WI38 (cell line): Measurements from ENCODE around the gene FBXO31.

Experiments used
- H3K4me3 ChIP-seq: 2 replicates; pipeline ENCODE4 v1.5.1; 2011; ENCODE audit warnings: low read depth, mild to moderate bottlenecking, control low read depth, low read length
- TF ChIP-seq, protein P1 (sequence below): IDR thresholded peaks from 2 replicates; pipeline ENCODE4 v1.5.1; 2012; ENCODE audit warnings: low read depth, mild to moderate bottlenecking, control low read depth, low read length

The FBXO31 gene

GRCh38 chr16:87314990-87315420 lies 68.6 kb downstream of the FBXO31 start:
- no peak overlapping the region for H3K4me3 ChIP-seq
- TF ChIP-seq, protein P1, sequence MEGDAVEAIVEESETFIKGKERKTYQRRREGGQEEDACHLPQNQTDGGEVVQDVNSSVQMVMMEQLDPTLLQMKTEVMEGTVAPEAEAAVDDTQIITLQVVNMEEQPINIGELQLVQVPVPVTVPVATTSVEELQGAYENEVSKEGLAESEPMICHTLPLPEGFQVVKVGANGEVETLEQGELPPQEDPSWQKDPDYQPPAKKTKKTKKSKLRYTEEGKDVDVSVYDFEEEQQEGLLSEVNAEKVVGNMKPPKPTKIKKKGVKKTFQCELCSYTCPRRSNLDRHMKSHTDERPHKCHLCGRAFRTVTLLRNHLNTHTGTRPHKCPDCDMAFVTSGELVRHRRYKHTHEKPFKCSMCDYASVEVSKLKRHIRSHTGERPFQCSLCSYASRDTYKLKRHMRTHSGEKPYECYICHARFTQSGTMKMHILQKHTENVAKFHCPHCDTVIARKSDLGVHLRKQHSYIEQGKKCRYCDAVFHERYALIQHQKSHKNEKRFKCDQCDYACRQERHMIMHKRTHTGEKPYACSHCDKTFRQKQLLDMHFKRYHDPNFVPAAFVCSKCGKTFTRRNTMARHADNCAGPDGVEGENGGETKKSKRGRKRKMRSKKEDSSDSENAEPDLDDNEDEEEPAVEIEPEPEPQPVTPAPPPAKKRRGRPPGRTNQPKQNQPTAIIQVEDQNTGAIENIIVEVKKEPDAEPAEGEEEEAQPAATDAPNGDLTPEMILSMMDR, result no peak

DNA sequence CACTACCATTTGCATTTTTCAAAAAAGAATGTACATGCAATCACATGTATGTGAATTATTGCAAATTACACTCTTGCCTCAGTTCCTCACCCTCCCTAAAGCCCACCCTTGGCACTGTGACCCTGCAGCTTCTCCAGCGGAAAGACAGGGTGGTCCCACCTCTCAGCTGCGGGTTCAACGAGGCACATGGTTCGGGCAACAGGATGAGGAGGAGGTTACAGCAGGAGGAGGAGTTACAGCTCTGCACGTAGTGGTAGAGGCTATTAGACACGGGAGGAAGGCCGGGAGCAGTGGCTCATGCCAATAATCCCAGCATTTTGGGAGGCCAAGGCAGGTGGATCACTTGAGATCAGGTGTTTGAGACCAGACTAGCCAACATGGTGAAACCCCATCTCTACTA lies 71.6 kb downstream of the FBXO31 start:
- no peak overlapping the region for H3K4me3 ChIP-seq
- TF ChIP-seq, protein P1, result no peak

DNA sequence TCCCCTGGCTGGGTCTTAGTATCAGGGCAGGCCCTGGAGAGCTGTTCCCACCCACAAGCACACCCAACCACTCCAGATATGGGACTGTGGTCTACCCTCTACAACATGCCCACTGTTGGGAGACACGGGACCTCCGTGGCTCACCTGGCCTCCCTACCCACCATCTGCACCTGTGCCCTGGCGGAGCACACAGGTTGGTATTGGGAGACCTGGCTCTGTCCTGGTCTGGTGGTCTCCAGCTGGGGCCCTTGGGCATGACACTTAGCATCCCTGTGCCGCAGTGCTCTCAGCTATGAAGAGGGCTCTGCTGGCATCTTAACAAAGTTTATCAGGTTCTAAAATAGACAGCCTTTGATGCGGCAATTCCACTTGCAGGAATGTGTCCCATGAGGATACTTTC lies 72.2 kb downstream of the FBXO31 start:
- H3K4me3 ChIP-seq, result no peak overlapping the region
- TF ChIP-seq, protein P1, result no peak

DNA sequence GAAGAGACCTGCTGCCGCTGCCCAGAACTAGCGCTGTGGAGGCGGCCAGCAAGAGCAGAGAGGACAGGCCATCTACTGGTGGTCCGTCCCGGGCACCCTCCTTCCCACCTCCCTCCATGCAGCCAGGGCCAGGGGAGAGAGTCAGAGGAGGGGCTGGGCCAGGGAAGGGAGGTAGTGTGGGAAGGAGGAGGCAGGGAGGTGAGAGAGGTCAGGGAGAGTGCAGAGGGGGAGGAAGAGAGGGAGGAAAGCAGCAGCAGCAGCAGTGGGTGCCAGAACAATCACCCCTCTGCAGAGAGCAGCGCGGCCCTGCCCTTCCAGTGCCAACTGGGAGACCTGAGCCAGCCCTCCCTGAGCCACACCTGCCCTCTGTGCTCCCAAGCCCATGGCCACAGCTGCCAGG lies 73.0 kb downstream of the FBXO31 start:
- TF ChIP-seq, protein P1, result no peak

DNA sequence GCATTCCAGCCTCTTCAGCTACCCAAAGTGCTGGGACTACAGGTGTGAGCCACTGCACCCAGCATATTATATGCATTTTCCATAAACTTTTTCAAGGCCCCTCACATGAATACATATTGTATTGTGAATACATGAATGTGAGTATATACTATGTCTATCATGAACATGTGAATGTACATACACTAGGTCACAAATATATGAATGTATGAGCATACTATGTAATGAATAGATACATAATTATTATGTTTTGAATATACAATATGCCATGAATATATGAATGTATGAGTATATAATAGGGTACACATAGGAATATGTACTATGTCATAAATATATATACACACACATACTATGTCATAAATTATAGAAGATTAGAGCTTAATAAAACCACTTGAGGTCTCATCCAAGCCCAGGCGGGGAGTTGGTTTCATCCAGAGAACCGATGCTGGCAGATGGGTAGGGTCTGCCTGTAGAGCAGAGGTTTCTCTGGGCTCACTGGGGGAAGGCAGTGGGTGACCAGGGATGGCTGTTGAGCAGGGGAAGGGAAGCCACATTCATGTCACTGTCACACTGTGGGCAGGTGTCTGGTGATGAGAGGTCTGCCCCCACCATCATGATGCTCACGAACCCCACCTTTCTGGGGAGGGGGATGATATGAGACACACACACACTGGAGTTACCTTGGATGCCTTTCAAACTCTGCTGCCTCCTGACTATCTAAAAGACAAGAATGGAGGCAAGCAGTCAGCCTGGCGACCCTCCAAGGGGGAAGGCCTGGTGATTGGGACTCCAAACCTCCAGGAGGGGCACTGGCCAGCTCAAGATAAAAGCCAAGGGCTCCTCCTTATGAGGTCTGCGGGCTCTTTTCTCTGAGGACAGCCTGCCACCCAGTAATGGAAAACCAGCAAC lies 73.7 kb downstream of the FBXO31 start:
- H3K4me3 ChIP-seq, result no peak overlapping the region
- TF ChIP-seq, protein P1, result no peak

More for the DNA sequence above, 73.0 kb downstream of the FBXO31 start:
- H3K4me3 ChIP-seq, result no peak overlapping the region

DNA sequence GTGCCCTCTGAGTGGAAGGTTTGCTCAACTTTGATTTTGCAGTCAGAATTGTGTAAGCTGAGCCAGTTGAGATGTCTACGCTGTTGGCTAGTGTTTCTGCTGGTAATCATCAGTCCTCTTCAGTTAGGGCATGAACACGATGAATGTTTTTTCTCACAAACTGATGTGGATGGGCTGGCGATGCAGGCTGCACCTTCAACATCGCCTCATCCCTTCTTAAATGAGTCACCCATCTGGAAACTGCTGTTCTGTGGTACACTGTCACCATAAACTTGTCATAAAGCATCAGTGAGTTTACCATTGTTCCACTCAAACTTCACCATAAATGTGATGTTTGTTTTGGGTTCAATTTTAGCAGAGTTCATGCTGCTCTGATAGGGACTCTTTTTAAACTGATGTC lies 74.8 kb downstream of the FBXO31 start:
- TF ChIP-seq, protein P1, result no peak
- no peak overlapping the region for H3K4me3 ChIP-seq

GRCh38 chr16:87306516-87306915 lies 77.1 kb downstream of the FBXO31 start:
- H3K4me3 ChIP-seq, result no peak overlapping the region
- TF ChIP-seq, protein P1, result no peak
